ENCODE data around the gene ITPR1.

ITPR1 gene

GRCh38 chr3:4599612-4600011 is 106.5 kb downstream of the ITPR1 start:
- FAIRE-seq: no peak

- FAIRE-seq: no peak
Measured at GRCh38 chr3:4600493-4600892, 107.3 kb downstream of the ITPR1 start.

GRCh38 chr3:4601892-4602291 is 108.7 kb downstream of the ITPR1 start:
- no peak for FAIRE-seq

GRCh38 chr3:4604693-4605092 is 111.5 kb downstream of the ITPR1 start:
- no peak for FAIRE-seq

- no peak for FAIRE-seq
Measured at GRCh38 chr3:4606911-4607310, 113.8 kb downstream of the ITPR1 start.

GRCh38 chr3:4613366-4613765 is 120.2 kb downstream of the ITPR1 start:
- FAIRE-seq: no peak

GRCh38 chr3:4614070-4614469 is 120.9 kb downstream of the ITPR1 start:
- no peak for FAIRE-seq

GRCh38 chr3:4614927-4615326 is 121.8 kb downstream of the ITPR1 start:
- FAIRE-seq: no peak

GRCh38 chr3:4615750-4616149 is 122.6 kb downstream of the ITPR1 start:
- FAIRE-seq: no peak

- FAIRE-seq: no peak
Measured at GRCh38 chr3:4623421-4623999, 130.4 kb downstream of the ITPR1 start.

GRCh38 chr3:4627651-4628375 is 134.7 kb downstream of the ITPR1 start:
- no peak for FAIRE-seq

GRCh38 chr3:4629095-4630007 is 136.2 kb downstream of the ITPR1 start:
- no peak for FAIRE-seq

GRCh38 chr3:4633078-4634004 is 140.2 kb downstream of the ITPR1 start:
- FAIRE-seq: no peak

- FAIRE-seq: no peak
Measured at GRCh38 chr3:4634894-4635293, 141.7 kb downstream of the ITPR1 start.

GRCh38 chr3:4637265-4637664 is 144.1 kb downstream of the ITPR1 start:
- FAIRE-seq: no peak

- FAIRE-seq: no peak
Measured at GRCh38 chr3:4641863-4642563, 148.9 kb downstream of the ITPR1 start.

GRCh38 chr3:4642611-4643010 is 149.5 kb downstream of the ITPR1 start:
- no peak for FAIRE-seq

GRCh38 chr3:4643904-4644547 is 150.9 kb downstream of the ITPR1 start:
- FAIRE-seq: no peak

GRCh38 chr3:4644951-4645350 is 151.8 kb downstream of the ITPR1 start:
- no peak for FAIRE-seq

- FAIRE-seq: no peak
Measured at GRCh38 chr3:4645468-4645867, 152.3 kb downstream of the ITPR1 start.

GRCh38 chr3:4647411-4647810 is 154.3 kb downstream of the ITPR1 start:
- FAIRE-seq: no peak
